Fibroblast of the conjunctiva (primary cell): Measurements from ENCODE around the gene FDXR.
"Not testable (repeated sequence)": the region's sequence is repeated elsewhere in the genome, so short reads cannot be mapped to it uniquely, and the experiment has no call there.

Experiments
- DNase-seq: peaks from one replicate; pipeline ENCODE4 v3.0.0-alpha.2; 2010; ENCODE audit warnings: low read depth

Gene FDXR

GRCh38 chr17:74871356-74872076 is 1.3 kb downstream of the FDXR start:
- no peak for DNase-seq

GRCh38 chr17:74870512-74870911 is 2.3 kb downstream of the FDXR start:
- DNase-seq, result peak; percentile 27

- not testable (repeated sequence) for DNase-seq
These were observed 2.8 kb downstream of the FDXR start for GRCh38 chr17:74870028-74870427.

- no peak for DNase-seq
These were observed 3.9 kb downstream of the FDXR start for GRCh38 chr17:74868908-74869255.

- DNase-seq, result no peak
These were observed 4.4 kb downstream of the FDXR start for GRCh38 chr17:74868251-74868907.

- DNase-seq, result no peak
These were observed 6.5 kb downstream of the FDXR start for GRCh38 chr17:74866198-74866835.

- no peak for DNase-seq
These were observed 7.1 kb downstream of the FDXR start for GRCh38 chr17:74865504-74866197.

- DNase-seq, result peak; percentile 32
These were observed 7.9 kb downstream of the FDXR start for GRCh38 chr17:74864866-74865395.

GRCh38 chr17:74864297-74864865 is 8.4 kb downstream of the FDXR start:
- no peak for DNase-seq

- DNase-seq, result no peak
These were observed 9.1 kb downstream of the FDXR start for GRCh38 chr17:74863420-74864296.

- DNase-seq, result no peak
These were observed 9.9 kb downstream of the FDXR start for GRCh38 chr17:74862919-74863318.

GRCh38 chr17:74862108-74862901 is 10.5 kb downstream of the FDXR start:
- DNase-seq, result no peak

- no peak for DNase-seq
These were observed 11.1 kb downstream of the FDXR start for GRCh38 chr17:74861662-74862107.

- DNase-seq, result no peak
These were observed 11.7 kb downstream of the FDXR start for GRCh38 chr17:74860872-74861661.

GRCh38 chr17:74860229-74860871 is 12.4 kb downstream of the FDXR start:
- no peak for DNase-seq

- no peak for DNase-seq
These were observed 13.2 kb downstream of the FDXR start, which contains the start of gene GRIN2C for GRCh38 chr17:74859459-74860228. Gene GRIN2C, minus strand, starts transcription at chr17:74859885. Its CDS starts 4,793 bp downstream, at chr17:74855092.

- DNase-seq, result no peak
These were observed 13.9 kb downstream of the FDXR start for GRCh38 chr17:74858672-74859458.
